ENCODE measurements around the gene IP6K2.

IP6K2 gene

DNA sequence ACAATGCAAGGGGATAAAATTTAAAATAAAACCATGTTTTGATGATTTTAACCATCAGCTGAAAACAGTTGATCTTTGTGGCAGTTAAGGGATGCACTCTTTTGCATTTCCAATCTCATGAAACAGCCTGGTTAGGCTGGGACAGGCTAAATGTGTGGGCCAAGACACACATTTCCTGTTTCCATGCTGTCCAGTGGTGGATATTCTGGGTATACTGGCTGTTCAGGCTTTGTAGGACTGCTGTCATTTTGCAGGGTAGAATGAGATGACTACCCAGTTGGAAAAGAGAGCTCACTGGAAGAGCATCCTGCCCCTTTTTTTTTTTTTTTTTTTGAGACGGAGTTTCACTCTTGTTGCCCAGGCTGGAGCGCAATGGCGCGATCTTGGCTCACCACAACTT lies 42.0 kb upstream of the IP6K2 start:
- no peak for DNase-seq (ENCODE audit: low spot score)
- H3K27ac ChIP-seq (ENCODE audit: poor library complexity, severe bottlenecking), result no peak overlapping the region
- no peaks in the 10 kb centered on the region for H3K27me3 ChIP-seq (ENCODE audit: insufficient read depth, poor library complexity, severe bottlenecking)
- H3K36me3 ChIP-seq (ENCODE audit: low read depth), result peaks cover 12% of the 10 kb centered on the region
- H3K4me3 ChIP-seq (ENCODE audit: severe bottlenecking), result no peak overlapping the region
- TF ChIP-seq CTCF (IDR thresholded peaks at IDR 0.05; ENCODE audit: poor library complexity, severe bottlenecking), result no peak
- H3K9me3 ChIP-seq (ENCODE audit: severe bottlenecking), result no peaks in the 10 kb centered on the region
- no peaks in the 10 kb centered on the region for H3K4me1 ChIP-seq (ENCODE audit: insufficient read depth, poor library complexity, severe bottlenecking)
- no peak for ATAC-seq (ENCODE audit: low read depth)

GRCh38 chr3:48756640-48757039 lies 39.6 kb upstream of the IP6K2 start:
- peaks cover 15% of the 10 kb centered on the region for H3K36me3 ChIP-seq (ENCODE audit: low read depth)
- no peak overlapping the region for H3K27ac ChIP-seq (ENCODE audit: poor library complexity, severe bottlenecking)
- no peaks in the 10 kb centered on the region for H3K4me1 ChIP-seq (ENCODE audit: insufficient read depth, poor library complexity, severe bottlenecking)
- no peak for DNase-seq (ENCODE audit: low spot score)
- no peak for TF ChIP-seq CTCF (IDR thresholded peaks at IDR 0.05; ENCODE audit: poor library complexity, severe bottlenecking)
- H3K4me3 ChIP-seq (ENCODE audit: severe bottlenecking), result no peak overlapping the region
- no peak for ATAC-seq (ENCODE audit: low read depth)
- no peaks in the 10 kb centered on the region for H3K27me3 ChIP-seq (ENCODE audit: insufficient read depth, poor library complexity, severe bottlenecking)
- no peaks in the 10 kb centered on the region for H3K9me3 ChIP-seq (ENCODE audit: severe bottlenecking)

- TF ChIP-seq CTCF (IDR thresholded peaks at IDR 0.05; ENCODE audit: poor library complexity, severe bottlenecking), result no peak
- Histone ChIP-seq H3K4me1 (ENCODE audit: insufficient read depth, poor library complexity, severe bottlenecking) (no peaks in the 10 kb centered on the region), H3K36me3 (ENCODE audit: low read depth) (peaks cover 23% of the 10 kb centered on the region; the same call in 1 of the 2 replicates), H3K27me3 (ENCODE audit: insufficient read depth, poor library complexity, severe bottlenecking) (no peaks in the 10 kb centered on the region), H3K9me3 (ENCODE audit: severe bottlenecking) (no peaks in the 10 kb centered on the region), H3K4me3 (ENCODE audit: severe bottlenecking) (no peak overlapping the region), H3K27ac (ENCODE audit: poor library complexity, severe bottlenecking) (no peak overlapping the region)
- DNase-seq (ENCODE audit: low spot score) (no peak), ATAC-seq (ENCODE audit: low read depth) (no peak)
Measured at GRCh38 chr3:48750856-48751255, 33.8 kb upstream of the IP6K2 start.

DNA sequence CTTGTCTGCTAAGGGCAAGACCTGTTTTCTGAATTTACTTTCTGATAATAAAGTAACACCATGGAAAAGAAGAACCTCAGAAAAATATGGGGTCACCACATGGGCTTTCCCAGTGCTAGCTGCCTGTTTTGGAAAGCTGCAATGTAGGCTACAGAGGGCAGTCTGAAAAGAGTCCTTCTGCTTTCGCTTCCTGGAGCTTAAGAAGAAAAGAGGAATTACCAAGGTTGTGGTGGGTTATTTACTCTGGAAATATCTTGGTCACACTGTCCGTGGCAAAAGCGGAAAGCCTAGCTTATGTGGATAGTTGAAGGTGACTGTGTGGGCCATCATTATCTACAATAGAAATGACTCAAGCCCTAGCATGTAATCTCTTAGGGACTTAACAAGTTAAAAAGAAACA lies 31.7 kb upstream of the IP6K2 start:
- no peak overlapping the region for H3K4me3 ChIP-seq (ENCODE audit: severe bottlenecking)
- ATAC-seq (ENCODE audit: low read depth) (no peak), DNase-seq (ENCODE audit: low spot score) (no peak)
- no peak for TF ChIP-seq CTCF (IDR thresholded peaks at IDR 0.05; ENCODE audit: poor library complexity, severe bottlenecking)
- H3K9me3 ChIP-seq (ENCODE audit: severe bottlenecking), result no peaks in the 10 kb centered on the region
- peaks cover 22% of the 10 kb centered on the region; the same call in 1 of the 2 replicates for H3K36me3 ChIP-seq (ENCODE audit: low read depth)
- no peak overlapping the region for H3K27ac ChIP-seq (ENCODE audit: poor library complexity, severe bottlenecking)
- H3K4me1 ChIP-seq (ENCODE audit: insufficient read depth, poor library complexity, severe bottlenecking), result no peaks in the 10 kb centered on the region
- H3K27me3 ChIP-seq (ENCODE audit: insufficient read depth, poor library complexity, severe bottlenecking), result no peaks in the 10 kb centered on the region

GRCh38 chr3:48747706-48748105 lies 30.7 kb upstream of the IP6K2 start:
- DNase-seq (ENCODE audit: low spot score), result no peak
- no peak for ATAC-seq (ENCODE audit: low read depth)
- no peaks in the 10 kb centered on the region for H3K27me3 ChIP-seq (ENCODE audit: insufficient read depth, poor library complexity, severe bottlenecking)

More at GRCh38 chr3:48747706-48748105, 30.7 kb upstream of the IP6K2 start:
- H3K27ac ChIP-seq (ENCODE audit: poor library complexity, severe bottlenecking), result no peak overlapping the region
- TF ChIP-seq CTCF (IDR thresholded peaks at IDR 0.05; ENCODE audit: poor library complexity, severe bottlenecking), result no peak
- H3K36me3 ChIP-seq (ENCODE audit: low read depth), result peaks cover 22% of the 10 kb centered on the region; the same call in 1 of the 2 replicates
- H3K4me3 ChIP-seq (ENCODE audit: severe bottlenecking), result no peak overlapping the region
- no peaks in the 10 kb centered on the region for H3K9me3 ChIP-seq (ENCODE audit: severe bottlenecking)
- no peaks in the 10 kb centered on the region for H3K4me1 ChIP-seq (ENCODE audit: insufficient read depth, poor library complexity, severe bottlenecking)
